HG02840 (cell line): ENCODE results near the gene FAM89B.
"Not testable (repeated sequence)": the region's sequence is repeated elsewhere in the genome, so short reads cannot be mapped to it uniquely, and the experiment has no call there.

Experiments used
- ATAC-seq: cut with Tn5 transposase; IDR thresholded peaks from one replicate; pipeline ENCODE4 v1.9.1; 2021; ENCODE audit warnings: mild to moderate bottlenecking, moderate library complexity, moderate number of reproducible peaks; ENCODE audit not compliant: unreplicated experiment, low FRiP score

The FAM89B gene

GRCh38 chr11:65556470-65557279 is 15.7 kb upstream of the FAM89B start:
- ATAC-seq = no peak

DNA sequence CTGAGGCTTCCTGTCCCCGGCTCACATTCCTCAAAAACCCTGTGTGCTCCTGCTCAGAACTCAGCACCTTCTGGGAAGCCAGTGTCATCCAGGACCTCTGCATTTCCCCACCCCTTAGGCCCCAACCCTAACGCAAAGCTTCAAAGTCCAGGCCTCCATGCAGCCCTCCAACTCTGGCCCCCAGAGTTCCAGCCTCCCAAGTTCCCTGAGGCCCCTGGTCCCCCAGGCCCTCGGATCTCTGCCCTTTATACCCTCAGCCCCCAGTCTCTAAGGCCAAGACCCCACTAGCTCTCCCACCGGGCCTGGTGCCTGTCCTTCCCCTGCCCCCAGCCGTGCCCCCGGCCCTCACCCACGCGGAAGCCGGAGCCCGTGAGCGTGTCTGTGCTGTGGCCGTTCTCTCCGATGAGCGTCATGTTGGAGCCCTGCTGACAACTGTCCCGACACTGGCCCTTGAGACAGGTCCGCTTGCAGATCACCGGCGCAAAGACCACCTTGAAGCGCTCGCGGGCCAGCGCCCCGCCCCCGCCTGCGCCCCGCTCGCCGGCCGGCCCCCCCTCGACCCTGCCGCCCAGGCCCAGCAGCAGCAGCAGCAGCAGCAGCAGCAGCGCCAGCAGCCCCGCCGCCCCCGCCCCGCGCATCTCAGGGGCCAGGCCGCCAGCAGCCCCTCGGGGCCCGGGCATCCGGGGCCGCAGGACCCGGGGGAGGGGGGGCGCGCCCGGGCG is 14.9 kb upstream of the FAM89B start:
- ATAC-seq = no peak

- ATAC-seq = no peak
Observed at GRCh38 chr11:65558002-65558929, 14.1 kb upstream of the FAM89B start, which contains the start of gene LTBP3. Gene LTBP3 (minus strand): TSS chr11:65558359. CDS start chr11:65557959, 400 bp downstream.

DNA sequence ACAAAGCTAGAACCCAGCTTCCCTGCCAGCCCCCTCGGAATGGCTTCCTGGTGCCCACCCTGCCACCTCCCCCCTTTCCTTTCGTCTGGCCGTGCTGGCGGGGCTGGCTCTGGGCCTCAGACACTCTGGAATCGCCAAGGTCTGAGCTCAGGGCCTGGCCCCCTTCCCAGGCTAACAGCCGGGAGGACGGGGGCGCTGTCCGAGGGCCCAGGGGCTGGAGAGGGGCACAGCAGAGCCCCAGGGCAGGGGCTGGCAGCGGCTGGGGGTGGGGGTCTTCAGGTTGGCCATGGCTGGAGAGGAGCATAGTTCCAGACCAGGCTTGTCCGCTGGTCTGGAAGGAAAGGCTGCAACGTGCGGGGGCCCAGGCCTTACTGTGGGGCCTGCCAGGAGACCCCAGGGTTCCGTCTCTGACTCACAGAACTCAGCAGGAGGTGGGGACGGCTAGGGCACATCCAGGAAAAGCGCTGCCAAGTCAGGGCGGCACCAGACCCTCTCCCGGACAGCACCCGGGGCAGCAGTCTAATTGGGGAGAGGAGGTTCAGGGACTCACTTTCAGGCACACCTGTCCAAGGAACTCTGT is 13.3 kb upstream of the FAM89B start:
- ATAC-seq = no peak

- ATAC-seq = no peak
Observed at GRCh38 chr11:65559535-65559934, 12.8 kb upstream of the FAM89B start.

- ATAC-seq = no peak
Observed at GRCh38 chr11:65559951-65560537, 12.3 kb upstream of the FAM89B start.

GRCh38 chr11:65560555-65561418 is 11.6 kb upstream of the FAM89B start:
- no peak for ATAC-seq

DNA sequence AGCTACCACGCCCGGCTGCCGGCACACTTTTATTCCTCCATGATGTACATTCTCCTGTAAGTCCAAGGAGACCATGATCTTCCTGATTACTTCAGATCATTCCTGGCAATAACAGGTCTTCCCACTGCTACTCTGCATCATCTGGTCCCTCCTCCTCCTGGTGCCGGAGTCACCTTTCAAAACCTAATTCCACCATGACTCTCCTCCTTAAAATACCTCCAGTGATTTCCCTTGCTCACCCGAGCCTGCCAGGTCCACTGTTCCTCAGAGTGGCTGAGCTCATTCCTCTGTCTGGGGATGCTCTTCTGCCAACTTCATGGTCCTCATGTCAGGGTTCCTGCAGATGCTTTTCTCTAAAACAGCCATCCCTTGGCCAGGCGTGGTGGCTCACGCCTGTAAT is 10.3 kb upstream of the FAM89B start:
- no peak for ATAC-seq

- ATAC-seq = no peak
Observed at GRCh38 chr11:65562788-65563187, 9.6 kb upstream of the FAM89B start.

- no peak for ATAC-seq
Observed at GRCh38 chr11:65563601-65564000, 8.7 kb upstream of the FAM89B start.

DNA sequence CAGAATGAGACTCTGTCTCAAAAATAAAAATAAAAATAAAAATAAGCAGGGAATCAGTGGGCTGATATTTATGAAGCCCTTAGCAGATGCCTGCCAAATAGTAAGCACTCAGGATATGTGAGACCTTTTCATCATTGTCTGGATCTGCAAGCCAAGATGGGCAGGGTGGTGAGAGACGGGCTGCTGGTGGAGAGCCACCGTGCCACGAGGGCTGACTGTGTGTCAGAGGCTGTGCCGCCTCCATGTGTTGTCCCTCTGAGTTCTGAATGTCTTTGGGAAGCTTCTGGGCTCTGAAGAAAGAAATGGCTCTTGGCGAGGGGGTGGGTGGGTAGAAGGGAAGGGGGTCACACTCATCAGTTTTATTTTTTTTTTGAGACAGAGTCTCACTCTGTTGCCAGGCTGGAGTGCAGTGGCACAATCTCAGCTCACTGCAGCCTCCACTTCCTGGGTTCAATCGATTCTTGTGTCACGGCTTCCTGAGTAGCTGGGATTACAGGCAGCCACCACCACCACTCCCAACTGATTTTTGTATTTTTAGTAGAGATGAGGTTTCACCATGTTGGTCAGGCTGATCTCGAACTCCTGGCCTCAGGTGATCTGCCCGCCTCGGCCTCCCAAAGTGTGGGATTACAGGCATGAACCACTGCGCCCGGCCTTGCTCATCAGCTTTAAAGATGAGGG is 7.3 kb upstream of the FAM89B start:
- not testable (repeated sequence) for ATAC-seq

GRCh38 chr11:65565624-65566453 is 6.5 kb upstream of the FAM89B start:
- no peak for ATAC-seq

DNA sequence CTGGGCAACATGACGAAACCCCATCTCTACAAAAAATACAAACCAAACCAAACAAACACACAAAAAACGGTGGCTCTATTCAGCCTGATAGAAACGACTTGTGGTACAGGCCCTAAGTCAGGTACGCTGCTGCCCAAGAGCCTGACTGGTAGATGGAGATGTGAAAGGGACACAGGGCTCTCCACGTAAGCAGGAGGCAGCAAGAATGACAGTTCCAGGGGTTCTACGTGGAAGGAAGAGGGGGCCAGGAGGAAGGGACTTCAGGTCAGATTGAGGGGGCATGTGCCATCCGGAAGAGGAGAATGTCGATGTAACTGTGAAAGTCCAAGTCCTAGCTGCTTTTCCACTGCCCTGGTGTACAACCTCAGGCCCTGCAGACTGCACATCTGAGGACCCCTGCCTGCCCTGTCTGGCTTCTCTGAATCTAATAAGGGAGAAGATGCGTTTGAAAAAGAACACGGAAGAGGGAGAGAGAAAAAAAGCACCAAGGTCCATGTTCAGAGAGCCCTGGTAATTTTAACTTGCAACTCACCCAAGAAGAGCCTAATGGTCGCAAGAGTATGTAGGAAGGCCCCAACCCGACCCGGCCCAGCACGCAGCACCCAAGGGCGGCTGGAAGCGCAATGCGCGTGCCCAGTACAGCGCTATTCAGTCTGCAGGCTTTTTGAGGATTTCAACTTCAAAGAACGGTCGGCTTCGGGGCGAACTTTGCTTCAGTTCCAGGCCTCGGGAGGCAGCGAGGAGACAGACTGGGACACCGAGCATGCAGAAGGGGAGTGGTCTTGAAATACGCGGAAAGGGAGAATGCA is 3.0 kb upstream of the FAM89B start:
- no peak for ATAC-seq

DNA sequence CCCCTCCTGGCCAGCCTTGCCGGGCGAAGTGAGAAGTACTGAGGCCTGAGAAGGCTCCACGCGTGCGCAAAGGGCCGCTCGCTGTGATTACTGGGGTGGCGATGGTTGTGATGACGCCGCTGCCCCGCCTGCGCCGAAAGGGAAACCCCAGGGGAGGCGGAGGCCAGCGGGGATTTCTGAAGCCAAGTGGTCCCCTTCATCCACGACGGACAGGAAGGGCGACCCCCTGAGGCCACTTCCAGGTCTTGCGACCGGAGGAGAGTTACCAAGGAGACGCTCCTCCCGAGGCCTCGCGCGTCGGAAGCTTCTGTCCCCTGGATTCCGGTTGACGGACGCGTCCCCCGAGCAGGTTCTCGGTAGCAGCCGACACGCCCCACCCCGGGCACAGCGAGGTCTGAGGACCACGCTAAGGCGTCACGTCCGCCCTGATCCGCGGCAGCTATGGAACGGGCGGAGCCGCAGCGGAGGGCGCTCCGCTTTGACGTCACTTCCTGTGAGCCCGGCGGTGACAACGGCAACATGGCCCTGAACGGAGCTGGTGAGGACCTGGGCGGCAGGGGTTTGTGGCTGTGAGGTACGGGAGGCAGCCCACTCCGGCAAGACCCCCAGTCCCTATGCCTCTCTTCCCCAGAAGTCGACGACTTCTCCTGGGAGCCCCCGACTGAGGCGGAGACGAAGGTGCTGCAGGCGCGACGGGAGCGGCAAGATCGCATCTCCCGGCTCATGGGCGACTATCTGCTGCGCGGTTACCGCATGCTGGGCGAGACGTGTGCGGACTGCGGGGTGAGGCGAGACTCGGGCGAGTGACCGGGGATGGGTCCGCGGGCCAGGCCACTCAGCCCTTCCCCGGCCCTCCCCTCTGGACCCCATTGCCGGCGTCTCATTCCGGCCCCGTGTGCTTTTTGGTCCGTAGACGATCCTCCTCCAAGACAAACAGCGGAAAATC is 2.1 kb upstream of the FAM89B start, which contains the start of gene ZNRD2:
TSS of gene ZNRD2 (plus strand) at position 505 of the 946 bp plus-strand sequence. CDS start at position 520, 15 bp downstream.
- ATAC-seq = peak; percentile 56

GRCh38 chr11:65571420-65571819 is 918 bp upstream of the FAM89B start:
- no peak for ATAC-seq

GRCh38 chr11:65571940-65572339 is 398 bp upstream of the FAM89B start:
- no peak for ATAC-seq
